ENCODE measurements around the gene PPP2R5E.
A peak's percentile ranks its signal among the peaks of the same experiment; 100 is the strongest.

DNA sequence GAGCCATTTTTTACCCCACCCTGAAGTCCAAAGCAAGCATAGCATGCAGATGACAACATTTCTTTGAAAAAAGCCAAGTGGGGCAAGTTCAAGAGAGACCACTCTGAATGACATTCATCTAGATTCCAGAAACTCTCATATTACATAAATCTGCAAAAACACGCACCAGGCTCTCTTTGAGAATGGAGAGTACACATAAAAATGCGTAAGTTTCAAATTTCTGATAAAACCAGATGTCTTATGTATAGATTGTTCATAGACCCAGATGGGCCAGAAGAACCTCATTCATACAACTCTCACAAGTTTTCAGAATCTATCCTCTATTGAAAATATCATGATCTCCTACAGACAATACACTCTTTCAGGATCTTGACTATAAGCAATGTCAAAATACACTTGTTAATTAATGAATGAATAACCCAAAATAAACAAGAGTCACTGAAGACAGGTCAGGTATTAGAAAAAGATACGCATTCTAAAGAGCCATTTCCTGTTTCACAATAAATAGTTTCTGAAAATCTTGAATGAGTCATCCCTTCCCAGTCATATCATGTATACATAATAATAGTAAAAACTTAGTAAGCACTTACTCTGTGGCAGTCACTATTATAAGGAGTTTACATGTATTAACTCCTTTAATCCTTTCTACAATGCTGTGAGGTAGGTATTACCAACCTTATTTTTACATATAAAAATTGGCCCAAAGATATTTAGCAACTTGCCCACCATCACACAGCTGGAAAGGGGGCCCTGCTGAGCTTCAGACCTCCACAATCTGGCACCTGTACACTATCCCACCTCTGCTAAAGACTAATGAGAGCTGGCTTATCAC lies 72.0 kb downstream of the PPP2R5E start:
- TF ChIP-seq SP1 (IDR thresholded peaks at IDR 0.05; ENCODE audit: low read depth): peak; percentile 65
- TF ChIP-seq, protein P1, sequence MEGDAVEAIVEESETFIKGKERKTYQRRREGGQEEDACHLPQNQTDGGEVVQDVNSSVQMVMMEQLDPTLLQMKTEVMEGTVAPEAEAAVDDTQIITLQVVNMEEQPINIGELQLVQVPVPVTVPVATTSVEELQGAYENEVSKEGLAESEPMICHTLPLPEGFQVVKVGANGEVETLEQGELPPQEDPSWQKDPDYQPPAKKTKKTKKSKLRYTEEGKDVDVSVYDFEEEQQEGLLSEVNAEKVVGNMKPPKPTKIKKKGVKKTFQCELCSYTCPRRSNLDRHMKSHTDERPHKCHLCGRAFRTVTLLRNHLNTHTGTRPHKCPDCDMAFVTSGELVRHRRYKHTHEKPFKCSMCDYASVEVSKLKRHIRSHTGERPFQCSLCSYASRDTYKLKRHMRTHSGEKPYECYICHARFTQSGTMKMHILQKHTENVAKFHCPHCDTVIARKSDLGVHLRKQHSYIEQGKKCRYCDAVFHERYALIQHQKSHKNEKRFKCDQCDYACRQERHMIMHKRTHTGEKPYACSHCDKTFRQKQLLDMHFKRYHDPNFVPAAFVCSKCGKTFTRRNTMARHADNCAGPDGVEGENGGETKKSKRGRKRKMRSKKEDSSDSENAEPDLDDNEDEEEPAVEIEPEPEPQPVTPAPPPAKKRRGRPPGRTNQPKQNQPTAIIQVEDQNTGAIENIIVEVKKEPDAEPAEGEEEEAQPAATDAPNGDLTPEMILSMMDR (IDR thresholded peaks at IDR 0.05 in 2 of 3, conservative IDR thresholded peaks at IDR 0.05 in 1 of 3; ENCODE audit: borderline replicate concordance in 1 of 3, insufficient read depth in 1 of 3, low read depth in 2 of 3, low read length in 2 of 3): no peak
- no peak for TF ChIP-seq POLR2A (IDR thresholded peaks at IDR 0.05; ENCODE audit: borderline replicate concordance, extremely low read depth, insufficient read depth, insufficient read length)
- no peak for TF ChIP-seq EGR1 (IDR thresholded peaks at IDR 0.05; ENCODE audit: low read depth)
- TF ChIP-seq TCF7L2 (IDR thresholded peaks at IDR 0.05; ENCODE audit: borderline replicate concordance, extremely low read depth, insufficient read depth, insufficient read length): no peak
- TF ChIP-seq EZH2 (IDR thresholded peaks at IDR 0.05): no peak
- TF ChIP-seq CEBPB (IDR thresholded peaks at IDR 0.05; ENCODE audit: low read depth): peak; percentile 93
- no peak for TF ChIP-seq EZH2phosphoT487 (IDR thresholded peaks at IDR 0.05; ENCODE audit: borderline replicate concordance)
- TF ChIP-seq, protein P2, sequence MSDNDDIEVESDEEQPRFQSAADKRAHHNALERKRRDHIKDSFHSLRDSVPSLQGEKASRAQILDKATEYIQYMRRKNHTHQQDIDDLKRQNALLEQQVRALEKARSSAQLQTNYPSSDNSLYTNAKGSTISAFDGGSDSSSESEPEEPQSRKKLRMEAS (IDR thresholded peaks at IDR 0.05): no peak
- no peak for TF ChIP-seq POLR2AphosphoS5 (IDR thresholded peaks at IDR 0.05; ENCODE audit: low read depth, low read length)
- TF ChIP-seq ZNF274 (IDR thresholded peaks at IDR 0.05; ENCODE audit: low read depth, low read length): no peak
- TF ChIP-seq JUND (IDR thresholded peaks at IDR 0.05): peak; percentile 86
- TF ChIP-seq ZFX (IDR thresholded peaks at IDR 0.05): no peak
- peak; percentile 43; the same call in 1 of the 2 replicates for TF ChIP-seq CBX3 (IDR thresholded peaks at IDR 0.05; ENCODE audit: low read depth)
